ENCODE data around the gene FGF16.
"Not testable (repeated sequence)": the region's sequence is repeated elsewhere in the genome, so short reads cannot be mapped to it uniquely, and the experiment has no call there.

Gene FGF16

GRCh38 chrX:77453190-77453589, 6.0 kb downstream of the FGF16 start:
- DNase-seq (ENCODE audit: low read depth in 1 of 2, low spot score in 1 of 2): no peak
- no peak for TF ChIP-seq JUND (IDR thresholded peaks at IDR 0.05; ENCODE audit: low read depth)
- in situ Hi-C loops (cut with HindIII; ENCODE audit: low pct_unique_long_range_greater_than_20kb, low sequenced_read_pairs): no loop called here

GRCh38 chrX:77455437-77455836, 8.2 kb downstream of the FGF16 start:
- TF ChIP-seq JUND (IDR thresholded peaks at IDR 0.05; ENCODE audit: low read depth): no peak
- DNase-seq (ENCODE audit: low read depth in 1 of 2, low spot score in 1 of 2): no peak
- in situ Hi-C loops (cut with HindIII; ENCODE audit: low pct_unique_long_range_greater_than_20kb, low sequenced_read_pairs): no loop called here

- in situ Hi-C loops (cut with HindIII; ENCODE audit: low pct_unique_long_range_greater_than_20kb, low sequenced_read_pairs): no loop called here
- TF ChIP-seq JUND (IDR thresholded peaks at IDR 0.05; ENCODE audit: low read depth): no peak
- DNase-seq (ENCODE audit: low read depth in 1 of 2, low spot score in 1 of 2): no peak
Measured at GRCh38 chrX:77484045-77484444, 36.9 kb downstream of the FGF16 start.

- no peak for TF ChIP-seq JUND (IDR thresholded peaks at IDR 0.05; ENCODE audit: low read depth)
- DNase-seq (ENCODE audit: low read depth in 1 of 2, low spot score in 1 of 2): peak in 1 of 2 experiments; percentile 7
- in situ Hi-C loops (cut with HindIII; ENCODE audit: low pct_unique_long_range_greater_than_20kb, low sequenced_read_pairs): no loop called here
Measured at GRCh38 chrX:77493677-77494553, 46.7 kb downstream of the FGF16 start.

- in situ Hi-C loops (cut with HindIII; ENCODE audit: low pct_unique_long_range_greater_than_20kb, low sequenced_read_pairs); DNase-seq (ENCODE audit: low read depth in 1 of 2, low spot score in 1 of 2): not testable (repeated sequence)
Measured at GRCh38 chrX:77500164-77500563, 53.0 kb downstream of the FGF16 start.

GRCh38 chrX:77502951-77503525, 55.8 kb downstream of the FGF16 start:
- in situ Hi-C loops (cut with HindIII; ENCODE audit: low pct_unique_long_range_greater_than_20kb, low sequenced_read_pairs): no loop called here
- no peak for TF ChIP-seq JUND (IDR thresholded peaks at IDR 0.05; ENCODE audit: low read depth)

GRCh38 chrX:77505227-77505626, 58.0 kb downstream of the FGF16 start:
- in situ Hi-C loops (cut with HindIII; ENCODE audit: low pct_unique_long_range_greater_than_20kb, low sequenced_read_pairs): no loop called here
- DNase-seq (ENCODE audit: low read depth in 1 of 2, low spot score in 1 of 2): no peak

More at GRCh38 chrX:77502951-77503525, 55.8 kb downstream of the FGF16 start:
- no peak for DNase-seq (ENCODE audit: low read depth in 1 of 2, low spot score in 1 of 2)

More at GRCh38 chrX:77505227-77505626, 58.0 kb downstream of the FGF16 start:
- TF ChIP-seq JUND (IDR thresholded peaks at IDR 0.05; ENCODE audit: low read depth): no peak
